Stimulated activated CD8-positive, alpha-beta memory T cell treated with anti-CD3 and anti-CD28 coated beads, Interleukin-7, amount 100 ng/mL, for 48 hours (primary cell): ENCODE data around the gene MAML3.

Experiments used
- DNase-seq, 2 donors: peaks; one replicate each; pipeline ENCODE4 v3.0.0-alpha.2; 2020; ENCODE audit warnings: low read depth in 1 of 2; ENCODE audit errors: extremely low read depth in 1 of 2

MAML3 gene

DNA sequence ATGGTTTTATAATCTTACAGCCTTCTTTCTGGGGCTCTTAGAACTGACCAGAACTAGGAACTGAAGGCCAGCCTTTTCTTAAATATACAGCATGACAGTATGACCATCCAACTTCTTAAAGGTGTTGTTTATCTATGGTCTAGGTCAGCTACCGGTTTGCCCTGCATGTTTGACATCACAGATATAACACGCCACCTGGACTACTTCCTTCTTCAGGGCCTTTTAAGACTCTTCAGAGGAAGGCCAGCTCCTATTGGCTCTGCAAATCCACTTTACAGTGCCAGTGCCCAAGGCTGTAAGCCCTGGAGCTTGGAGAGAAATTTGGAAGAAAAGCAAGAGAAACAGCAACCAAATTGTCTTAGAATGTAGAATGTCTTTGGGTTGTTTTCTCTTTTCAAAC is 302.9 kb downstream of the MAML3 start:
- no peak for DNase-seq

- no peak for DNase-seq
Observed at GRCh38 chr4:139849219-139849618, 304.8 kb downstream of the MAML3 start.

- no peak for DNase-seq
Observed at GRCh38 chr4:139848028-139848427, 306.0 kb downstream of the MAML3 start.

- DNase-seq, result no peak
Observed at GRCh38 chr4:139847602-139848001, 306.4 kb downstream of the MAML3 start.

- no peak for DNase-seq
Observed at GRCh38 chr4:139846766-139847165, 307.2 kb downstream of the MAML3 start.

DNA sequence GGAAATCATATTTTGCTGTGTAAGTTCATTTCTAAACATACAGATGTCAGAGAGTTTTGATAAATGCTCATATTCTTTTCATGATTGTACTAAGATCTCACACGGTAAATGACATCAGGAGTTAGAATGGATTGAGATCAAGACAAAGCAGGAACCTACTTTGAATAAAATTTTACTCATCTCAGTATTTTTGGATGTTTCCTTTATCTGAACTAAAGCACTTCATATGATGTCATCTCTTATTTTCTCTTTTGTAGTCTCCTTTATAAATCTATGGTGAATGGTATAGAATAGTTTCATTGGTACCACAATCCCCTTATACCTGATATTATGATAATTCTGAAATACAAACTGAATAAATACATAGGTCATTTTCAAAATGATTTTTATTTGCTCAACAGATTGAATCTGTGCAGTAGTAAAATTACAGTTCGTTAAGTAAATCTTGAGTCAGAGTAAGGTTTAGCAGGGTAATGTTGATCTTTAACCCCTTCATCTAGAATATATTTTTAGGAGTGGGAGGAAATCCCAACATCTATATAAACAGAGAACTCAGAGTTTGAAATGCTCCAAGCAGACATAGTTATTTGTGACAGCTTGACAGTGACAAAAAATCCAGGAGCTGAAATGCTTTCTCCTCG is 308.4 kb downstream of the MAML3 start:
- no peak for DNase-seq

DNA sequence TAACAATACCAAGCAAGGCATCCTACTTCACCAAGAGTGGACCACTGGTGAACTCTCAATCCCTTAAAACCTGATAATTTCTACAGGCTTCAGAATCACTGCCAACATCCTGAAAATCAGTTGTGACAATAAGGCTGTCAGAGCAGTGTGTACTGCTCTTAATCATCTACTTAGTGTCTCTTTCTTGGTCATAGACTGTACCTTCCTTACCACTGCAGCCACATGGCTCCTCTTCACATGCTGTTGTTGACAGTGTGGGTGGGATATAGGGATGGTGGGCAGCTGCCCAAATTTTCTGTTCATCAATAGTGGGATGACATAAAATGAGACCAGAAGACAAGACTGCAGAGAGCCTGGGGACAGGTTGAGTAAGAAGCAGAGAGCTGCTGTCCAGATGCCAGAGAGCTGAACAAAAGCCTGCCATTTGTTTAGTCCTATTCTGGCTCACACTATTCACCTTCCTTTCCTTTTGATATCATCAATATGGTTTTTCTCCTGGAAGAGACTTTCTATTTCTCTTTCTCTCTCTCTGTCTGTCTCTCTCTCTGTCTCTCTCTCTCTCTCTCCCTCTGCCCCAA is 309.4 kb downstream of the MAML3 start:
- no peak for DNase-seq

DNA sequence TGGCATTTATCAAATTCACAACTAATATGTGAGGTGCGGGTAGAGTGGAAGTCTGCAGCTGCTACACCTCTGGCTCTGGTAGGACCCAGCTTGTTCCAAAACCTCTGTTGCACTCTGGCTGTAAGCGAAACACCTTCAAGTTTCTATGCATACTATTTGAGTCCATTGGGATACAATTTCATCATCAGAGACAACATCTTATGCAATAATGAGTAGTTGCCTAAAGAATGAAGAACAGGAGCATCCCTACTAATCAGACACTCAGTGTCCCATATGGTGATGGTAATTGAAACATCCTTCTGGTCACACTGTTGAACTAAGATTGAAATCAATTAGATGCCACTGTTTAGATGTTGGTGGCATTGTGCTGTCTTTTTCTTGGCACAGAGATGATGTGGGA is 309.9 kb downstream of the MAML3 start:
- no peak for DNase-seq

- DNase-seq, result no peak
Observed at GRCh38 chr4:139843641-139844040, 310.3 kb downstream of the MAML3 start.

GRCh38 chr4:139841464-139842195 is 312.4 kb downstream of the MAML3 start:
- no peak for DNase-seq

- no peak for DNase-seq
Observed at GRCh38 chr4:139840773-139841172, 313.2 kb downstream of the MAML3 start.

DNA sequence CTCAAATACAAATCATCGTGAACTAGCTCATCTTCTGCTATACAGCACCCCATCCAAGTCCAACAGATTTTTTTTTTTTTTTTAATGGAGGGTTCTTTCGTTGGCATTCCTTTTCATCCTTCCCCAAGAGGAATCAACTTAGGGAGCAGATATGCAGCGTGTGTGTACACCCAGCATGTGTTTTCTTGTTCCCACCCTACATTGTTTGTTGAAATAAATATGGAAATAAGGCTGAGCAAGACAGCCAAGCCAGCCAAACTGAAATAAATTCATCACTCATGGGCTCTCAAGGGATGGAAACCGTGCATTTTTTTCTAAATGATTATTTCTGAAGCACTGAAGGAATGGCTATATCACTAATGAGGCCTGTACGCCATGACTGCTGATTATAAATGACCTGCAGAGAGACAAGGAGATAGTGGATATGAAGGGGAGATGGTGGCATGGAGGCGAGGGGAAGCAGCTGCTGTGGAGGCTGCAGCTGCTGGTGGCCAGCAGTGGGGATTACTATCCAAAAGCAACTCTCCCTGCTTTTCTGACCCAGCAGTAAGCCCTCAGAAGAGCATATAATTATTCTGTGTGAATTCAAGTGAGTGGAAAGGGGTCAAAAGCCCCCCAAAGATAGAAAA is 314.5 kb downstream of the MAML3 start:
- DNase-seq, result no peak

GRCh38 chr4:139838811-139839210 is 315.2 kb downstream of the MAML3 start:
- no peak for DNase-seq

DNA sequence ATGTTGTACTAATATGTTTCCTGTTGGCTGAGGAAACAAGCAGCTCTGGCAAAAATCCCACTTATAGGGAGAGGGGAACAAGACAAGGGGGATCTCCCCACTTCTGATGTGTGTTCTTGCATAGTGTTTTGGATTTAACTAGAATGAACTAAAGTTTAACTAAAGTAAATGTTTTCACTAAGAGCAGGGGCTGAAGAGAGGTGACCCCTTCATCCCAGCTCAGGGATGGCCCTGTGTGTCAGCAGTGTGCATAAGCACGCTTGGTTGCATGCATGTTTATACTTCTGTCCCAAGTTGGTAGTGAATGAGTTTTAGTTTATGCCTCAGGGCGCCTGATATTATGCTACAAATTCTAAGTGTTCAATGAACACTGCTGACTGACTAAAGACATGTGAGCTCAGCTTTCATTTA is 319.0 kb downstream of the MAML3 start:
- DNase-seq, result no peak

DNA sequence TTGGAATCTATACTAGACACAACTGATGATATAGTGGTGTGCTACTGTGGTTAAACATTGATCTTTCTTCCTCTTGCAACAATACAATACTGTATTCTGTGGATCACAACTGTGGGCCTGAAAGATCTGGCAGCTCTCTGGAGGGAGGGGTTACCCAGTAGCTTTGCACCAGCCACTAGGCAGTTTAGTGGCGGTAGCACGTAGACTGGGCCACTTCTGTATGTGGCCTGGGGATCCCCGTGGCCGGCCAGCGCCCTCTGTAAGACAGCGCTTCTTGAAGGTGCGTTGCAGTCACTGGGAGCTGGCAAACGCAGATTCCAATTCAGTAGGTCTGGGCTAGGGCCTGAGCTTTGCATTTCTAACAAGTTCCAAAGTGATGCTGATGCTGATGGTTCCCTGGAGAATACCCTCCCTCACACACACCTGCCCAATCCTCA is 319.7 kb downstream of the MAML3 start:
- DNase-seq, result no peak

- DNase-seq, result no peak
Observed at GRCh38 chr4:139833151-139833910, 320.7 kb downstream of the MAML3 start.

DNA sequence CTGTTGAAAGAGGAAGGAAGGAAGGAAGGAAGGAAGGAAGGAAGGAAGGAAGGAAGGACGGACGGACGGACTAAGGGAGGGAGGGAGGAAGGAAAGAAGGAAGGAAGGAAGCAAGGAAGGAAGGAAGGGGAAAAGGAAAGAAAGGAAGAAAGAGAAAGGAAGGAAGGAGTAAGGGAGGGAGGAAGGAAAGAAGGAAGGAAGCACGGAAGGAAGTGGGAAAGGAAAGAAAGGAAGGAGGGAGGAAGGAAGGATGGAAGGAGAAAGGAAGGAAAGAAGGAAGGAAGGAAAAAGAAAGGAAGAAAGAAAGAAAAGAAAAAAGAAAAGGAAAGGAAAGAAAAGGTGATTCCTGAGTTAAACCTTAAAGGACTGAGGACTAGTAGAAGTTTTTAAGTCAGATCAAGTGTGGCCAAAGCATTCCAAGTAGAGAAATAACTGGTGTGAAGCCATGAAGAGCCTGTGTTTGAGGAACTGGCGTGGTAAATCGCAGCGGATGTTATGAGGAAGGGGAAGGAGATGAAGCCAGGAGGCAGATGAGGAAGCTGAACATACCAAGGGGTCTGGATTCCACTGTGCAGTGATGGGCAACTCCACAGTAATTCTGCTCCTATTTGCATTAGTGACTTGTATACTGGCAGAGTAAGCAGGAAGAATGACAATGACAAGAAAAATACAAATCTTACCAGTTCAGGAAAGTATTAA is 324.9 kb downstream of the MAML3 start:
- no peak for DNase-seq

GRCh38 chr4:139826426-139826825 is 327.6 kb downstream of the MAML3 start:
- DNase-seq, result no peak

DNA sequence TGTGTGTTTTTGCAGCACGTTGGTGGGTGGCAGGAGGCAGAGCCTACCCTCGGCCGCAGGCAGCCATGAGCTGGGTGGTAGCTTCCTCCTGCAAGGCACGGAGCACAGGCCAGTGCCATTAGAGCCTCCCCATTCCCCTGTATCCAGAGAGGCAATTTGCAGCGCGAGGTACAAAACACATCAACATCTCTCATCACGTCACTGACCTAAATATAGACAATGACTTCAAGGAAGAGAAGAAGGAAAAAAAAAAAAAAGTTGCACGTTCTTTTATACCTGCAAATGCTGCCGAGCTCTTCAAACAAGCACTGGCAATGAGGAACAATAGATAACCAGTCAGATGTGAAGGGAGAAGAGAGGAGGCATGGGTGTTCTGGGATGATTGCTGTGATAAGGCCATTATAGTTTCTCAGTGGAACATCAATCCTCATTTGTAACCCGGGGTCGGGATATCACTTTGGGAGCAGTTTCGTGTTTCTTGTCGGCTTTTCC is 328.4 kb downstream of the MAML3 start:
- no peak for DNase-seq

DNA sequence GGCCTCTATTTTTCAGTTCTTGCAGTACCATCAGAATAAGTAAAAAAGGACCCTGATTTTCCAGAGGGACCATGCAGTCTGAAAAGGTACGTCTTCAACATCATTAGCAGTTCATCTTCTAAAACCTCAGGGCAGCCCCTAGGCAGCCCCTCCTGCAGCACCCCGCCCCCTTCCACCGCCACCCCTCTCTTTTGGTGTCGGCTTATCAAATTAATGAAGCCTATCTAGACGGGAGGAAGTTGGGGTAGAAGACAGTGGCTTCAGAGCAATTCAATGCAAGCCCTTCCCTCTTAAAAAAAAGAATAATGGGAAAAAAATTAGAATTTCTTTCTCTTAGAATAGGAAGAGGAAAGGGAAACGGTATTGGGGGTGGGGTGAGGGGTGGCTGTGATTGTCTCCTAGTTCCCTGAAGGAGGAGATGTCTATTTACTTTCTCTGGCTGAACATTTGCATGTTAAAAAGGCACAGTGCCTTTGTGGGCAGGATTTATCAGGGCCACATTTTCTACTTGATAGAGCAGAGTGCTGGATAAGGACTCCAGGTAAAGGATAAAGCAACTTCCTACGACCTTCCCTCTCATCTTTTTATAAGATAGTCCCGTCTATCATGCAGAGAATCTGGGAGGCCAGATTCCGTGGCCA is 329.0 kb downstream of the MAML3 start:
- DNase-seq, result no peak
